ENCODE results near the gene WDR82.

- TF ChIP-seq CTCF (IDR thresholded peaks at IDR 0.05; ENCODE audit: insufficient read depth, low read depth, low read length) (no peak), EZH2 (IDR thresholded peaks at IDR 0.05; ENCODE audit: insufficient read depth, low read length) (no peak)
These were observed 27.5 kb upstream of the WDR82 start for GRCh38 chr3:52305926-52306325.
